ENCODE measurements around the gene CHCHD10. TPM values are rescaled to one million over a fixed set of nuclear protein-coding genes. Genes with fewer than 3 reads are reported as not detected.

CHCHD10 gene
- total and polyA plus RNA-seq, 10 donors: 16.8 to 189 (median 95.1) TPM

DNA sequence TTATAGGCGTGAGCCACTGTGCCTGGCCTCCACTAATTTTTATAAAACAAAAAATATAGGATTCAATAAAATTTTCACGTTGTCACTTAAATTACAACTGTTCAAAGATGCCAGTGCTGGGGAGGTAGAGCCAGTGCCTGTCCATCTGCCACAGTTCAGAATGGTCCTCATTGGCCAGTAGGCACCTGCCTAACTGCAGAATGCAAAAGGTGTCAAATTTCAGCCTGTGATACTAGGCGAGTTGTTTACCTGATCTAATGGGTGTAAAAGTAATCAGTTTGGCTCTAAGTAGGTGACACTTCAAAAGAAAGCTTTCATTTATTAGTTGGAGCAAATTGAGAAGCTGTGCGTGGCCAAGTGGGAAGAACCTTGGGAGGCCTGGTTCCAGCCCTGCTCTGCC is 21.3 kb upstream of the CHCHD10 start:
- no peak overlapping the region for H3K4me3 ChIP-seq
- no peaks in the 10 kb centered on the region for H3K9me3 ChIP-seq
- H3K4me1 ChIP-seq: peaks cover 18 to 79% (median 42%) of the 10 kb centered on the region in 6 donors
- no peak overlapping the region for H3K27ac ChIP-seq
- TF ChIP-seq POLR2A (IDR thresholded peaks at IDR 0.05) (no peak), POLR2AphosphoS5 (IDR thresholded peaks at IDR 0.05) (no peak)
- TF ChIP-seq, protein P1, sequence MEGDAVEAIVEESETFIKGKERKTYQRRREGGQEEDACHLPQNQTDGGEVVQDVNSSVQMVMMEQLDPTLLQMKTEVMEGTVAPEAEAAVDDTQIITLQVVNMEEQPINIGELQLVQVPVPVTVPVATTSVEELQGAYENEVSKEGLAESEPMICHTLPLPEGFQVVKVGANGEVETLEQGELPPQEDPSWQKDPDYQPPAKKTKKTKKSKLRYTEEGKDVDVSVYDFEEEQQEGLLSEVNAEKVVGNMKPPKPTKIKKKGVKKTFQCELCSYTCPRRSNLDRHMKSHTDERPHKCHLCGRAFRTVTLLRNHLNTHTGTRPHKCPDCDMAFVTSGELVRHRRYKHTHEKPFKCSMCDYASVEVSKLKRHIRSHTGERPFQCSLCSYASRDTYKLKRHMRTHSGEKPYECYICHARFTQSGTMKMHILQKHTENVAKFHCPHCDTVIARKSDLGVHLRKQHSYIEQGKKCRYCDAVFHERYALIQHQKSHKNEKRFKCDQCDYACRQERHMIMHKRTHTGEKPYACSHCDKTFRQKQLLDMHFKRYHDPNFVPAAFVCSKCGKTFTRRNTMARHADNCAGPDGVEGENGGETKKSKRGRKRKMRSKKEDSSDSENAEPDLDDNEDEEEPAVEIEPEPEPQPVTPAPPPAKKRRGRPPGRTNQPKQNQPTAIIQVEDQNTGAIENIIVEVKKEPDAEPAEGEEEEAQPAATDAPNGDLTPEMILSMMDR (IDR thresholded peaks at IDR 0.05 in 8 of 11, conservative IDR thresholded peaks at IDR 0.05 in 3 of 11): no peak
- WGBS, 5 donors: 74 to 90% (median 89%) methylated on average over 4 of the region's 4 CpGs
- intact Hi-C loops (cut with DNase I; ENCODE audit: low total_unique reads): loop anchor here (5.0 kb wide), 1 partner anchor 72 kb away; no protein-coding TSS in a partner anchor
- H3K36me3 ChIP-seq: peaks cover 0 to 52% (median 27%) of the 10 kb centered on the region in 6 donors
- peak; percentile 14 for DNase-seq
- H3K27me3 ChIP-seq (replicated peaks in 1 of 7): no peaks in the 10 kb centered on the region

DNA sequence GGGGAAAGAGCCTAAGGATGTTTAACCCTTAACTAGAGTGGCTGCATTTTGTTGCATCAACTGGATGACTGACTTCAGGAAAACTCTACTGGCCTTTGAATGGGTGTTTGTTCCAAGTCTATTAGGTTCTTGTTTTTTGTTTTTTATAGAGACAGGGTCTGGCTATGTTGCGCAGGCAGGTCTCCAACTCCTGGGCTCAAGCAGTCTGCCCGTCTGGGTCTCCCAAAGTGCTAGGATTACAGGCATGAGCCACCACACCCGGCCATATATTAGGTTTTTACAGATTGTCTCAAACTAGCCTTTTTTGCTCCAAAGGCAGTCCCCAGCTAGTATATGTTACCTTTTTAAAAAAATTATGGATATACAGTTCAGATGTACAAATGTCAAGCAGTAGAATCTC is 20.1 kb upstream of the CHCHD10 start:
- Histone ChIP-seq H3K27me3 (replicated peaks in 1 of 7) (no peaks in the 10 kb centered on the region), H3K27ac (peak overlapping the region in 7 of 8 donors; percentile 1 to 100 (median 99)), H3K36me3 (peaks cover 0 to 40% (median 15%) of the 10 kb centered on the region in 6 donors), H3K9me3 (no peaks in the 10 kb centered on the region), H3K4me3 (peak overlapping the region; percentile 58 to 93 (median 72)), H3K4me1 (peaks cover 18 to 91% (median 43%) of the 10 kb centered on the region in 6 donors)
- intact Hi-C loops (cut with DNase I; ENCODE audit: low total_unique reads): loop anchor here (5.0 kb wide), 1 partner anchor 71 kb away; no protein-coding TSS in a partner anchor
- DNase-seq: no peak
- 67 to 80% (median 76%) methylated on average over 3 of the region's 3 CpGs for WGBS, 5 donors
- TF ChIP-seq POLR2AphosphoS5 (IDR thresholded peaks at IDR 0.05): no peak
- TF ChIP-seq, protein P1 (IDR thresholded peaks at IDR 0.05 in 8 of 11, conservative IDR thresholded peaks at IDR 0.05 in 3 of 11): no peak

DNA sequence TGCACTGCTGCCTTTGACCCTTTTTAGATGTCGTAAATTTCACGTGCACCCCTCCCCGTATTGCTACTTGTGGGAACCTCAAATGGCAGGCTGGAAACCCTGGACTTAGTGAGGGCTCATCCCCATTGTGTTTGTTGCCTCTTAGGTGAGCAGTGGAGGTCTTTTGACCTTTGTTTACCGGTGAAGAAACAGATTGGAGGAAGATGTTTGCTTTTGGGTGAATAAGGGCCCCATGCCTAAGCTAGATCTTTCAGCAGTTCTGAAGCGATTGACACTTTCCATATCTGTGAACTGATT is 19.8 kb upstream of the CHCHD10 start:
- TF ChIP-seq, protein P1 (IDR thresholded peaks at IDR 0.05 in 8 of 11, conservative IDR thresholded peaks at IDR 0.05 in 3 of 11): no peak
- TF ChIP-seq POLR2A (IDR thresholded peaks at IDR 0.05) (no peak), POLR2AphosphoS5 (IDR thresholded peaks at IDR 0.05) (no peak)
- intact Hi-C loops (cut with DNase I; ENCODE audit: low total_unique reads): loop anchor here (5.0 kb wide), 1 partner anchor 70 kb away; no protein-coding TSS in a partner anchor
- DNase-seq: no peak
- Histone ChIP-seq H3K4me3 (peak overlapping the region; percentile 58 to 93 (median 72)), H3K27me3 (replicated peaks in 1 of 7) (no peaks in the 10 kb centered on the region), H3K9me3 (no peaks in the 10 kb centered on the region), H3K36me3 (peaks cover 0 to 36% (median 12%) of the 10 kb centered on the region in 6 donors), H3K27ac (peak overlapping the region; percentile 1 to 100 (median 99)), H3K4me1 (peaks cover 18 to 88% (median 43%) of the 10 kb centered on the region in 6 donors)
- WGBS, 5 donors: 3 to 8% (median 5%) methylated on average over 3 to 5 of the region's 5 CpGs

DNA sequence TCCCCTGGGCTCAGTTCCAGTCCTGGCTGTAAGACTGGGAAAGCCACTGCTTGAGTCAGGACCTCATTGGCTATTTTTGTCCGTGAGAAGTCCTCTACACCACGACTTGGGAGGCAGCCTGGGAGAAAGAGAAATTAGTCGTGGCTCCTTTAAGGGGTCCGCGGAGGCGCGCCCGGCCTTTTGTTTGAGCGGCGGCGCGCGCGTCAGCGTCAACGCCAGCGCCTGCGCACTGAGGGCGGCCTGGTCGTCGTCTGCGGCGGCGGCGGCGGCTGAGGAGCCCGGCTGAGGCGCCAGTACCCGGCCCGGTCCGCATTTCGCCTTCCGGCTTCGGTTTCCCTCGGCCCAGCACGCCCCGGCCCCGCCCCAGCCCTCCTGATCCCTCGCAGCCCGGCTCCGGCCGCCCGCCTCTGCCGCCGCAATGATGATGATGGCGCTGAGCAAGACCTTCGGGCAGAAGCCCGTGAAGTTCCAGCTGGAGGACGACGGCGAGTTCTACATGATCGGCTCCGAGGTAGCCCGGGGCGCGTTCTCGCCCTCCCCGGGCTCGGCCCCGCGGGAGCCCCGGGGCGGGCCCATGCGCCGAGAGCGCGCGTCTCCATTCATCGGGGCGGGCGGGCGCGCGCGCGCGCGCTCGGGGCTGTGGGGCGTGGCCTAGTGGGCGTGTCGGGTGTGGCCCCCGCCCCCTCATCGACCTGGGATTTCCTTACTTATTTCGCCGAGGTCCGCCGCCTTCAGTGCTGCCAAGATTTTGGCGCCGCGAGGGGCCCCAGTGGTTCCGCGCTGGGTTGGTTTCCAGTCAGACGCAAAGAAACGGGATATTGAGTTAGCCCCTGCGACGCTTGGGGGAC is 19.2 kb upstream of the CHCHD10 start, which contains the start of gene SMARCB1:
Gene SMARCB1 (plus strand): TSS at position 215 of the 848 bp plus-strand sequence. CDS start 204 bp downstream, at position 419.
- peak within 1 kb of the TSS; percentile 96 to 100 (median 99) for H3K27ac ChIP-seq
- H3K9me3 ChIP-seq: no peaks in the 10 kb centered on the region
- H3K36me3 ChIP-seq: peaks cover 0 to 30% (median 6%) of the 10 kb centered on the region in 6 donors
- H3K4me3 ChIP-seq: peak within 1 kb of the TSS; percentile 58 to 93 (median 72)
- 0 to 1% (median 0%) methylated on average over 19 to 97 of the region's 97 CpGs for WGBS, 5 donors
- H3K27me3 ChIP-seq (replicated peaks in 1 of 7): no peaks in the 10 kb centered on the region
- H3K4me1 ChIP-seq: peaks cover 18 to 82% (median 43%) of the 10 kb centered on the region in 6 donors
- peak; percentile 96 for DNase-seq
- TF ChIP-seq POLR2A (IDR thresholded peaks at IDR 0.05) (peak; percentile 8 to 50 (median 39)), POLR2AphosphoS5 (IDR thresholded peaks at IDR 0.05) (peak; percentile 87 to 91 (median 89))
- TF ChIP-seq, protein P1 (IDR thresholded peaks at IDR 0.05 in 8 of 11, conservative IDR thresholded peaks at IDR 0.05 in 3 of 11): no peak
- intact Hi-C loops (cut with DNase I; ENCODE audit: low total_unique reads): loop anchor here (5.0 kb wide), 1 partner anchor 70 kb away; no protein-coding TSS in a partner anchor

Measured in spleen (tissue), 11 donors.